GM19193 (cell line): Measurements from ENCODE around the gene FRMD5.

Experiments
- POLR2A ChIP-seq: IDR thresholded peaks from 4 replicates; pipeline ENCODE4 v1.6.1; 2011; ENCODE audit not compliant: insufficient read depth, insufficient read length; ENCODE audit errors: extremely low read depth

FRMD5 gene

GRCh38 chr15:44130778-44131177 is 64.3 kb downstream of the FRMD5 start:
- TF ChIP-seq POLR2A = no peak

GRCh38 chr15:44129911-44130310 is 65.2 kb downstream of the FRMD5 start:
- TF ChIP-seq POLR2A = no peak

DNA sequence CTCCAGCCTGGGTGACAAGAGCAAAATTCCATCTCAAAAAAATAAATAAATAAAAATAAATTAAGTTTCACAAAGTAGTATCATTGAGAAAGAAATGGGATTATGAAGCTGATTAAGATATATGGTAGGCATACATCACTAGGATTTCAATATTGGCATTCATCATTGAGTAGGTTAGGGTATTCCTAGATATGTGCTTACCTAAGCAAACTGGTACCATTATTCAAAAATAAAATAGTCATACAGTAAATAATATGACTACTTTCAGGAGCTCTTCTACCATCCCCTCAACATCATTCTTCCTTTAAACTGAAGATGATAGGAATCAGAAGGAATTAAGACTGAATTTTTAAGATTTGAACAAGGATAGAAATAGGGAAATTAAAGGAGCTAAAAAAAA is 66.6 kb downstream of the FRMD5 start:
- TF ChIP-seq POLR2A = no peak

DNA sequence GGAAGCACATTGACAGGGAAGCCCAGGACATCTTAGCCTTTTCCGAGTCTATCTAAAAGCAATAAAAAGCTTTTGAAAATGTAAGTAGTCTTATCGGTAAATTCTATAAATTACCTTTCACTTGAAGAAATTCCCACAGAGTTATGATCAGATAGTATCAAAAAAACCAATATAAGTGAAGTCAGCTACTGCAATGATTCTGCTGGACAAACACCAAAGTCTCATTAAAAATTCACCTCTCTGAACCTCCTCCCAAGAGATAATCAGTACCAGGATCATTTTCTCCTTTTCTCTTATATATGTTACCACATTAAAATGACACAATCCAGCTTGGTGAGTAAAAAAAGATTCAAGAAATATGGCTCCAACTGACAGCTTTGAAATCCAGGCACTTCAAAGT is 69.2 kb downstream of the FRMD5 start:
- TF ChIP-seq POLR2A = no peak

GRCh38 chr15:44102675-44103254 is 92.3 kb downstream of the FRMD5 start:
- TF ChIP-seq POLR2A = no peak

GRCh38 chr15:44101944-44102343 is 93.1 kb downstream of the FRMD5 start:
- TF ChIP-seq POLR2A = no peak

DNA sequence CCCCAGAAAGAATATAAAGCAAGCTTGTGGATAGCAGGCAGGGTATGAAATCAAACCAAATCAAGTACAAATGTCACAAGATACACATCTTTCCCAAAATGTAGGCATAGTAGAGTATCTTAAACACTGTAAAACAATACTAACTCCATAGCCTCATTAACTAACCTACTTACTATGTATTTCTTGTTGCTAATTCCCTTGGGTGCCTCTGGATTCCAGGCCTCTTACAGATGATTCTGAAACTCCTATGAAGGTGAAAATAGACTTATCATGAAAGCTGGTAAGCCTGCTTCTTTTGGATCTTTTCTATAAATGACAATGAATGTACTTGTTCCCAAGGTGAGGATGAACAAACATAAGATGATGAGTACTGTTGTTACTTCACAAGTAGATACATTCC is 93.8 kb downstream of the FRMD5 start:
- no peak for TF ChIP-seq POLR2A

GRCh38 chr15:44099671-44100070 is 95.4 kb downstream of the FRMD5 start:
- no peak for TF ChIP-seq POLR2A

DNA sequence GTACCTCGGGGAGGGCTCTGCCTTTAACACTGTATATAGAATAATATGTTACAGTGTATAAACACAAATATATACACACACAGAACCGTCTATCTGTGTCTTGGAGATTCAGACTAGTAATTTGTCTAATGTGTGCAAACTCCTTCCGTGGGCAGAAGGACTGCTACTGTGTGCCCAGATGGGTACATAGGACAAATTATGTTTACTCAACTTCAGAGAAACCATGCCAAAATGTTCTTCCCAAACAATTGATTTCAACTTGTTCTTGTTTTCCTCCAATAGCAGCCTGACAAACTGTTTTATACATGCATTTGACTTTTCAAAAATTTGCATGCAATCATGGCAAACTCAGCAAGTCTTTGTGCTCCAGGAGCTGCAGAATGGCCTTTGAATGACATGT is 97.5 kb downstream of the FRMD5 start:
- no peak for TF ChIP-seq POLR2A

DNA sequence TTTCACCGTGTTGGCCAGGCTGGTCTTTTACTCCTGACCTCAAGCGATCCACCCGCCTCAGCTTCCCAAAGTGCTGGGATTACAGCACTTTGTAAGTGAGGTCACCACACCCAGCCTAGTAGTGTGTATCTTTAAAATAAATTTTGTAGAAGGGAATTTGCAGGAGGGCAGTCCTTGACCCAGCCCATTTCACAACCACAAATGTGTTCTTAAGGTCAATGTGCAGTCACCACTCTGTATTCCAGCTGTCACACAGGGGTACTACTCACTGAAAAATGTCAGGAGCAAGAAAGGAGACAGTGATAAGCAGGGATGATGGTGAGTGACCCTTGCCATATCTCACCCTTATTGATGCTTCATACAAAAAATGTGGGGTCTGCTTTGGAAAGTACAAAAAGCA is 98.5 kb downstream of the FRMD5 start:
- no peak for TF ChIP-seq POLR2A

- no peak for TF ChIP-seq POLR2A
Measured at GRCh38 chr15:44094781-44095180, 100.3 kb downstream of the FRMD5 start.

DNA sequence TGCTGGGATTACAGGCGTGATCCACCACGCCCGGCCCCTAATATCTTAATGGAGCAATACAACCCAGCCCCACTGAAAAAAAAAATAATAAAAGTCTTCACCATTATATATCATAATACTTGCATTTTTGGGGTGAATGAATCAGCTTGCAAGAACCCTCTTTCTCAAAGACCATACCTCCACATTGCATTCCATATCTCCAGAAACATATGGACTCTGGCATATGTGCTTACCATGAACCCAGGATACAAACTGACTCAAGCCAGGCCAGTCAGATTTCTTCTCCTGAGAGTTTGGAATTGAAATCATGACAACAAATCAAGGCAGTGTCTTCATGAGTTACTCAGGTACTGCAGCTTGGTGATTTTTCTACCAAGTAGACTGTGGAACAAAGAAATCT is 101.2 kb downstream of the FRMD5 start:
- TF ChIP-seq POLR2A = no peak

DNA sequence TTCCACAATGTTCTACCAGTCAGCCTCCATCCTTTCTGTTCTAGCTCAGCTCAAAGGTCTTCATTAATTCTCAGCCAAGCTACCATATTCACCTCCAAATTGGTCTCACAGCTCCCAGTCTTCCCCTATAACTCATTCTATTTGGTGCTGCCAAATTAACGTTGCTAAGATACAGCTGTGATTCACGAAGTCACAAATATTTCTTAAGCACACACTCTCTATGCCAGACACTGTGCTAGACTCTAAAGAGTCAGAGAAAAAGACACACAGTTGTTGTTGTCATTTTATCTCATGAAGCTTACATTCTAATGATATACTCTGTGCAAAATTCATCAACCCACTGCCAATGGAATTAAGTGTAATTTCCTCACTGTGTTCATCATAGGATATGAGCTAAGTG is 102.8 kb downstream of the FRMD5 start:
- TF ChIP-seq POLR2A = no peak

GRCh38 chr15:44087578-44088465 is 107.2 kb downstream of the FRMD5 start:
- TF ChIP-seq POLR2A = no peak

GRCh38 chr15:44084770-44085169 is 110.3 kb downstream of the FRMD5 start:
- no peak for TF ChIP-seq POLR2A

DNA sequence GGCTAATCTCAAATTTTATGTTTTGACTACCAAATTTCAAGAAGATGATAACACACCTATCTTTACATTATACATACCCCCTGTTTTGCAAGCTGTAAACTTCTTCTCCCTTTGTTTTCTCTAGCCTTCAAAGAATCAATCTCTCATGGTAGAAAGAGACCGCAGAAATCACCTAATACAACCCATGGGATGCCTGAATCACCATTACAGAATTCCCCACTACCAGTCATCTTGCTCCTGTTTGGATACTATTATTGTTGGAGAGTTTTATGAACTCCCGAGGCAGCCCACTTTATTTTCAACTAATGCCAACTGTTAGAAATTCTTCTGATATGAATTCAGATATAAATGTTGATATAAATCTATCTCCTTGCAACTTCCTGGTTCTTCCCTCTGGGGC is 110.9 kb downstream of the FRMD5 start:
- no peak for TF ChIP-seq POLR2A
